ENCODE results near the gene ZNF117. TPM values are rescaled to one million over a fixed set of nuclear protein-coding genes. Genes with fewer than 3 reads are reported as not detected.

Gene ZNF117
- total RNA-seq, 1 donor from 2014 or later = 6.4 TPM

DNA sequence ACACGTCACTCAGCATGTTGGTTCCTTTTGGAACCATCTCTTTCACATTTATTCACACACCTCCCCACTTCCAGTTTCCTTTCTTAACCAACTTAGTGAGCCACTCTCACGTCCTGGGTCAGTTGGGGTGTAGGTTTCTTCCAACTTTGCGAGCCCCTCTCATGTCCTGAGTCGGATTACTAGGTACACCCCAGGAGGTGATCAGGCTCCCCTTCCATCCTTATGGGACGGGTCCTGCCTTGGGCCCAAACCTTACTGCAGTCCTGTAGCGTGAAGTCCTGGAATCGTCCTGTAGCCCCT is 8.0 kb upstream of the ZNF117 start:
- no peak for DNase-seq (ENCODE audit: low read depth)
- Histone ChIP-seq H3K4me3 (ENCODE audit: low read depth, low read length) (no peak overlapping the region), H3K36me3 (ENCODE audit: control insufficient read depth, insufficient read depth, low read length) (no peaks in the 10 kb centered on the region), H3K27me3 (ENCODE audit: control insufficient read depth, insufficient read depth, low read length) (no peaks in the 10 kb centered on the region)
- TF ChIP-seq, protein P1, sequence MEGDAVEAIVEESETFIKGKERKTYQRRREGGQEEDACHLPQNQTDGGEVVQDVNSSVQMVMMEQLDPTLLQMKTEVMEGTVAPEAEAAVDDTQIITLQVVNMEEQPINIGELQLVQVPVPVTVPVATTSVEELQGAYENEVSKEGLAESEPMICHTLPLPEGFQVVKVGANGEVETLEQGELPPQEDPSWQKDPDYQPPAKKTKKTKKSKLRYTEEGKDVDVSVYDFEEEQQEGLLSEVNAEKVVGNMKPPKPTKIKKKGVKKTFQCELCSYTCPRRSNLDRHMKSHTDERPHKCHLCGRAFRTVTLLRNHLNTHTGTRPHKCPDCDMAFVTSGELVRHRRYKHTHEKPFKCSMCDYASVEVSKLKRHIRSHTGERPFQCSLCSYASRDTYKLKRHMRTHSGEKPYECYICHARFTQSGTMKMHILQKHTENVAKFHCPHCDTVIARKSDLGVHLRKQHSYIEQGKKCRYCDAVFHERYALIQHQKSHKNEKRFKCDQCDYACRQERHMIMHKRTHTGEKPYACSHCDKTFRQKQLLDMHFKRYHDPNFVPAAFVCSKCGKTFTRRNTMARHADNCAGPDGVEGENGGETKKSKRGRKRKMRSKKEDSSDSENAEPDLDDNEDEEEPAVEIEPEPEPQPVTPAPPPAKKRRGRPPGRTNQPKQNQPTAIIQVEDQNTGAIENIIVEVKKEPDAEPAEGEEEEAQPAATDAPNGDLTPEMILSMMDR (IDR thresholded peaks at IDR 0.05; ENCODE audit: insufficient read depth, low read length, poor library complexity, severe bottlenecking) = no peak

DNA sequence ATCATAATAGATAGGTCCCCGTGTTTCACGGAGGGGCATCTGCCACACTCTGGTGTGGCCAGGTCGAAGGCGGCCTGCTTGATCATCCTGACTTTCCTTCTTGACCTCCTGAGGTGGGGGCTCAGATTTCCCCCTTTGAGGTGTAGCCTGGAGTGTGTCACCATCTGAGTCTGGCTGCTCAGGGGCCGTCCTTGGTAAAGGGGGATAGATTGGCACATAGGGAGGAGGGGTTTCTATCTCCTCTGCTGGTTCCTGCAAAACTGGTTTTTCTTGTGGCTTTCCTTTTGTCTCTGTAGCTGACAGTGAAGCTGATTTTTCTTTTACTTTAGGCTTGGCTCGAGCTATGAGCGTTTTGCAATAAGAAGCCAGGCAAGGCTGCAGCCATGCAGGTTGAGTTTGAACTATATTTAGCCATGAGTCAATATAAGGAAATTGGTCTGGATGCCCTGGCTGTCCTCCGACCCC is 7.1 kb upstream of the ZNF117 start:
- Histone ChIP-seq H3K27me3 (ENCODE audit: control insufficient read depth, insufficient read depth, low read length) (no peaks in the 10 kb centered on the region), H3K4me3 (ENCODE audit: low read depth, low read length) (no peak overlapping the region), H3K36me3 (ENCODE audit: control insufficient read depth, insufficient read depth, low read length) (no peaks in the 10 kb centered on the region)
- TF ChIP-seq, protein P1 (IDR thresholded peaks at IDR 0.05; ENCODE audit: insufficient read depth, low read length, poor library complexity, severe bottlenecking) = no peak
- no peak for DNase-seq (ENCODE audit: low read depth)

DNA sequence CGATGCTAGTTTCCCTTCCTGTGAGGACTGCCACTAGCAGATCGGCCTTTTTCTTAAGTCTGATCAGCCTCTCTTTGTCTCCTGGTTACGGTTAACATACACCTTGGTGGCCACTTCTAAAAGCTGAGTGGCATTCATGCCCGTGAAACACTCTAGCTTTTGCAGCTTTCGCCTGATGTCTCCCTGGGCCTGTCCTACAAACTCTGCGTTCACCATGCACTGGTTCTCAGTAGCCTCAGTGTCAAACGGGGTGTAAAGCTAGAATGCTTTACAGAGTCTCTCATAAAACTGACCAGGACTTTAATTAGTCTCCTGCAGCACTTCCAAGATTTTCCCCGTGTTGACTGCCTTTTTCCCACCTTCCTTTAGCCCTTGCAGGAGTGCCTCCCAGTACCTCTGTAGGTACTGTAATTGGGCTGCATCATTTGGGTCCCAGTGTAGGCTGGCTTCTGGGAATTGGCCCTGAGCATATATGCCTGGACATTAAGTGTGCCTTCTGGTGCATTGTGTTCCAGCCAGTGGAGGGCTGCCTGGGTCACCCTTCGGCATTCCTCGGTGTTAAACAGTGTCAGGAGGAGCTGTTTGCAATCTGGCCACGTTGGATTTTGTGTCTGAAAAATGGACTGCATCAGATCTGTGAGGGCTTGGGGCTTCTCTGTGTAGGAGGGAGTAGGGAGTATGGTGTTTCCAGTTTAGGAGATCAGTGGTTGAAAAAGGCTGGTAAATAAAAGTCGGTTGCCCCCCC is 6.5 kb upstream of the ZNF117 start:
- no peak overlapping the region for H3K4me3 ChIP-seq (ENCODE audit: low read depth, low read length)
- TF ChIP-seq, protein P1 (IDR thresholded peaks at IDR 0.05; ENCODE audit: insufficient read depth, low read length, poor library complexity, severe bottlenecking) = no peak
- H3K27me3 ChIP-seq (ENCODE audit: control insufficient read depth, insufficient read depth, low read length) = no peaks in the 10 kb centered on the region
- no peak for DNase-seq (ENCODE audit: low read depth)
- no peaks in the 10 kb centered on the region for H3K36me3 ChIP-seq (ENCODE audit: control insufficient read depth, insufficient read depth, low read length)

DNA sequence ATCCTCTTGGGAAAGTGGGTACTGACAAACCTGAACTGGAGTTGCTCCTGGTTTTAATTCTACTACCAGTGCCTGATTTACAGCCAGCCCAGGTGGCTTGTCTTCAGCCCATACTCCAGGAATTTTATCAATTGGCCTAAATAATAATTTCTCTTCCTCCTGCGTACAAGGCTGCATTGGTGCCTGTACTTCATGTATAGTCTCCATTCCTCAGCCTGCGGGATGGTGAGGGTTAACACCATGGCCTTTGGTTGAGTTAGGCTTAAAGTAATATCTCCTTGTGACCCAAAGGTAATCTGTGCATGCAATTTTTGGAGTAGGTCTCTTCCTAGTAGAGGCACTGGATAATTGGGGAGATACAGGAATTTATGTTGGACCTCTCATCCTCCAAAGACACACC is 5.5 kb upstream of the ZNF117 start:
- no peak overlapping the region for H3K4me3 ChIP-seq (ENCODE audit: low read depth, low read length)
- TF ChIP-seq, protein P1 (IDR thresholded peaks at IDR 0.05; ENCODE audit: insufficient read depth, low read length, poor library complexity, severe bottlenecking) = no peak

DNA sequence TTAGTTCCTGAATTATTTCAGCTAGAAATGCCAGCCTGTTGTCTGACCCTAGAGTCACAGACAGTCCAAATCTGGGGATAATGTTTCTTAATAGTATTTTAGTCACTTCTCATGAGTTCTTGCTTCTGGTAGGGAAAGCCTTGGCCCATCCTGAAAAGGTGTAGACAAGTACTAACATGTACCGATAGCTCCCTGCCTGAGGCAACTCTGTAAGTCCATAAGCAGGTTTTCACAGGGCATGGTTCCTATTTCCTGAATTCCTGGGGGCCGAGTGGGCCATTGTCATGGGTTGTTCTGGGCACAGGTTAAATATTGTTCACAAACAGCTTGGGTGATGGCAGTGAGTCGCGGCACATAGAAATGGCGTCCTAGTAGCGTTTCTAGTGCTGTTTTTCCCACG is 3.1 kb upstream of the ZNF117 start:
- Histone ChIP-seq H3K27me3 (ENCODE audit: control insufficient read depth, insufficient read depth, low read length) (no peaks in the 10 kb centered on the region), H3K4me3 (ENCODE audit: low read depth, low read length) (no peak overlapping the region), H3K36me3 (ENCODE audit: control insufficient read depth, insufficient read depth, low read length) (no peaks in the 10 kb centered on the region)
- DNase-seq (ENCODE audit: low read depth) = no peak
- TF ChIP-seq, protein P1 (IDR thresholded peaks at IDR 0.05; ENCODE audit: insufficient read depth, low read length, poor library complexity, severe bottlenecking) = no peak

More for the DNA sequence above, 5.5 kb upstream of the ZNF117 start:
- DNase-seq (ENCODE audit: low read depth) = no peak
- Histone ChIP-seq H3K36me3 (ENCODE audit: control insufficient read depth, insufficient read depth, low read length) (no peaks in the 10 kb centered on the region), H3K27me3 (ENCODE audit: control insufficient read depth, insufficient read depth, low read length) (no peaks in the 10 kb centered on the region)

DNA sequence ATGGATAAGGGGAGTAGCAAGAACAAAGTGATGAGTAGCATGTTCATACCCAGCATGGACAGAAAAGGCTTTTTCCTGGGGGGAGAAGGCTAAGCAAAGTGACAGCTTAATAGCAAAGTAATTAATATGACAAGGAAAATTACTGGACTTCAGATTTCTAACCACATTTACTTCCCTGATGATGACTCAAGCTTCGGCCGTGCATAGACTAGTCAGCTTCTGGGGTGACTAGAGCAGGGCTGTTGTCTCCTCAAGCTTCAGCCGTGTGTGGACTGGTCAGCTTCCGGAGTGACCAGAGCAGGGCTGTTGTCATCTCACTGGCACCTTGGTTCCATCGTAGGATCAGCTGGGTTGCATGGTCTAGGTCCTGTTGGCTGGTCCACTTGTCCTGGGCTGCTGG is 2.1 kb upstream of the ZNF117 start:
- no peak for DNase-seq (ENCODE audit: low read depth)
- Histone ChIP-seq H3K27me3 (ENCODE audit: control insufficient read depth, insufficient read depth, low read length) (no peaks in the 10 kb centered on the region), H3K36me3 (ENCODE audit: control insufficient read depth, insufficient read depth, low read length) (no peaks in the 10 kb centered on the region)

More for the DNA sequence above, 2.1 kb upstream of the ZNF117 start:
- H3K4me3 ChIP-seq (ENCODE audit: low read depth, low read length) = no peak overlapping the region
- TF ChIP-seq, protein P1 (IDR thresholded peaks at IDR 0.05; ENCODE audit: insufficient read depth, low read length, poor library complexity, severe bottlenecking) = no peak

Data from kidney epithelial cell (primary cell).